Activated CD8-positive, alpha-beta memory T cell treated with anti-CD3 and anti-CD28 coated beads for 4 hours (primary cell): Measurements from ENCODE around the gene TIAM2.

Experiments
- DNase-seq, 2 donors: peaks; one replicate each; pipeline ENCODE4 v3.0.0-alpha.2; 2020; ENCODE audit warnings: low read depth in 2 of 2

TIAM2 gene

GRCh38 chr6:155234167-155234566 lies 239.1 kb downstream of the TIAM2 start:
- DNase-seq: no peak

DNA sequence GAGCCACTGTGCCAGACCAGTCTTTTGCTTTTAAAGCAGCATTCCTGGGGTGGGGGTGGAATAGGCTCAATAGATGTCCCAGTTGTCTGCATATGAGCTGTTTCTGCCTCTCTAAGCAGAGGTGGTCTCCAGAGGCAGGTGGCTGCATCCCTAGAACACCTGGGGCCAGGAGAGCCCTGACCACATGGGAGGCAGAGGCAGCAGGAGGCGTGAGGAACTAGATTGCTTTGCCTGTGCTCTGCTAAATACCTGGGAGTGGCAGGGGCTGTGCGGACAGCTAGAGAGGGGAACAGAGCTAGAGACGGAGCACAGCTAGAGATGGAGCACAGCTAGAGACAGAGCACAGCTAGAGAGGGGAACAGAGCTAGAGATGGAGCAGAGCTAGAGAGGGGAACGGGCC lies 239.6 kb downstream of the TIAM2 start:
- DNase-seq: no peak

- no peak for DNase-seq
These were observed 240.0 kb downstream of the TIAM2 start for GRCh38 chr6:155235087-155235486.

GRCh38 chr6:155237613-155238012 lies 242.5 kb downstream of the TIAM2 start:
- DNase-seq: no peak

- DNase-seq: no peak
These were observed 245.9 kb downstream of the TIAM2 start for GRCh38 chr6:155240905-155241600.

GRCh38 chr6:155241966-155242365 lies 246.9 kb downstream of the TIAM2 start:
- no peak for DNase-seq

DNA sequence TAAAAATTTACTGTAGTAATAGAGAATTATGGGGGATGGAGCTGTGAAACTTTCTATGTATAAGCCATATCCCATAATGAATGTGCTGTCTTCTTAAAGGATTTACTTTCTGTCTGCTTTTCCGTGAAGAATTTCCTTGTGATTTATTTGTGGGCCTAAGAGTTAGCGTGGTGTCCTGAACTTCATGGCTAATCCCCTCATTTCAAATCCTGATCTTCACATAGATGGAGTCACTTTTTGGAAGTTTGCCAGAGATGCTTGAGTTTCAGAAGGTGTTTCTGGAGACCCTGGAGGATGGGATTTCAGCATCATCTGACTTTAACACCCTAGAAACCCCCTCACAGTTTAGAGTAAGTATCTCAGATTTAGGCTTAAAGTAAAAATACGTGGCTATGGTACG lies 249.3 kb downstream of the TIAM2 start:
- no peak for DNase-seq

GRCh38 chr6:155245193-155245592 lies 250.1 kb downstream of the TIAM2 start:
- no peak for DNase-seq

DNA sequence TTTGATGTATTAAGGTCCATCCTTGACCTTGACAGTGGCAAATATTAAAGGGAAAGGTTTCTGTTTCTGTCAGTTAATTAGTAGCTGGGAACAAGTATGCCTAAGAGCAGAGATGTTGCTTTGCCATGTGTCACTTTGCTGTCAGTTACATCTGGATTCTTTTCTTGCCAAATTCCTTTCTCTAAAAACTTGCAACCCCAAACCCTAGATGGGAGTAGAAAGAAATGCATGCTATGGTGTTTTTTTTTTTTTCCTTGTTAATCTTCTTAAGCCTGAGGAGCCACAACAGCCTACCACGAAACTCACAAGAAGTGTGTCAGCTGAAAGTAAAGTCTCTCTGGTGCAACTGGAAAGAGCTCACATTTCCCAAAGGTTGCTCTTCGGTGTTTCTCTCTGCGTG lies 250.7 kb downstream of the TIAM2 start:
- no peak for DNase-seq

DNA sequence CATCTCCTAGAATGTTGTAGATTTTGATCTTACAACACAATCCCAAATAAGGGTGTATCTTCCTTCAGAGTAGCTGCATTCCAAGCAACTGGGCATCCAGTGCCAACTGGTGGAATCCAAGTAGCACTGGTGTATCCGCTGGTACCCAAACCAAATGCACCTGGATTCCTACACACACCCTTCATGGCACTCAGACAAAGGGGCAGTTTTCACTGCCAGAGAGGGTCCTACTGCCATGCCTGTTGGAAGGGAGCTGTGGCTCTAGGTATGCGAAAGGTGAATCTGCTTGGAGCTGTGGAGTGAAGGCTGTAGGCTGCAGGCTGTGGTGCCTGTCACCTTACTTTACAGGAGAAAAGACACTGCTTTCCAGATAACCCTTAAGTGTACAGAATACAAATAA lies 251.7 kb downstream of the TIAM2 start:
- DNase-seq: no peak

DNA sequence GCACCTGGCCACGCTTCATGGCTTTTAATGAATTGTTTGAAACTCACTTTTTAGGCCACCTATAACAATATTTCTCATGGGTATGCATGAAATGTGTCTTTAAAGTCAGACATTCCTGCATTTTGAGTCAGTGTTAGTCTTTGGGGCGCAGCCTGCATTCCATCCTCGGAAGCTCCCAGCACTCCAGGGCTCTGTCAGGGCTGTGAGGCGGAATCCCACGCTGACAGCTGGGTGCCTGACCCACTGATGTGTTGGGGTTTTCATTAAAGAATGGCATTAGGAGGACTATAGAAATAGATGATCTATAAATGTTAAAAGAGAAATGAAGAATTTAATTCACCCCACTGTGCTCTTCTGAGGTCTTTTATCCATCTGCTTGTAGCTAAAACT lies 252.5 kb downstream of the TIAM2 start:
- DNase-seq: no peak

- DNase-seq: no peak
These were observed 253.2 kb downstream of the TIAM2 start for GRCh38 chr6:155248008-155249001.

DNA sequence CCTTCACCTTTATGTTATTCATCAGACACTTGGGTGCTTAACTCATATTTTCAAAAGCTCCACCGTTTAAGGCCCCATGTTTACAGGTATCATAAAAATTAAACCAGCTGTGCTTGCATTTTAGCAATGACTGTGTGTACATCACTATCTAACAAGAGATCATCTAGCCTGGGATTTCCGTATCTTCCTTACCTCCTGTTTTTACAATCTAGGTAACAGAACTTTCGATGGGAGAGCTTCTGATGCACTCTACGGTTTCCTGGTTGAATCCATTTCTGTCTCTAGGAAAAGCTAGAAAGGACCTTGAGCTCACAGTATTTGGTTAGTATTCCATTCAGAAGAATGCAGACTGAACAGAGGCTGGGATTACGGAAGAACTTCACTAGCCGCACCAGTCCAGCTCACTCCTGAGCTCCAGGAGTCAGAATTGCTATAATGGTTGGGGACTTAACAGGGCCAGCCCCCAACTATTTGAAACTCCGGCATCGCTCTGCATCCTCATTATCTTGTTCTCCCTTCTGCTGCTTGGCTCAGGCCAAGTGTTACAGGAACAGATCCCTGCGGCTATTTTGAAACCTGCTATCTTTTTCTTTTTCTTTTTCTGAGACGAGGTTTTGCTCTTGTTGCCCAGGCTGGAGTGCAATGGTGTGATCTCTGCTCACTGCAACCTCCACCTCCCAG lies 255.7 kb downstream of the TIAM2 start:
- DNase-seq: no peak

GRCh38 chr6:155252581-155252980 lies 257.5 kb downstream of the TIAM2 start:
- DNase-seq: no peak

DNA sequence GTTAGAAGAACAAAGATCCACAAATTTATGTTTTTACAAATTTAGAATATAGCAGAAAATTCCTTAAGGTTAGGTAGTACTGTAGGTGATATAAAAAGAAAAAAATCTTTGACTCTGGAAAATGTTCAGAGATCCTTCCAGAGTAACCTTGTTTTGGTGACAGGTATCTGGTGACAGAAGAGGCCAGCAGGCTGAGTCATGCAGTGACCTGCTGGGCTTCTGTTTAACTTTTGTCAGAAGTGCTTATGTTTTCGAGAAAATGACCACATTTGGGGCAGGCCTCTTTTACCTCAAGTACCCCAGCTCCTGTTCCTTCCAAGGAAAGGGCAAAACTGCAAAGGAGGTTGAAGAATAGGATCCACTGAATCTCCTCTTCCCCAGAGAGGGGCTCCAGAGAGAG lies 258.2 kb downstream of the TIAM2 start:
- DNase-seq: no peak

DNA sequence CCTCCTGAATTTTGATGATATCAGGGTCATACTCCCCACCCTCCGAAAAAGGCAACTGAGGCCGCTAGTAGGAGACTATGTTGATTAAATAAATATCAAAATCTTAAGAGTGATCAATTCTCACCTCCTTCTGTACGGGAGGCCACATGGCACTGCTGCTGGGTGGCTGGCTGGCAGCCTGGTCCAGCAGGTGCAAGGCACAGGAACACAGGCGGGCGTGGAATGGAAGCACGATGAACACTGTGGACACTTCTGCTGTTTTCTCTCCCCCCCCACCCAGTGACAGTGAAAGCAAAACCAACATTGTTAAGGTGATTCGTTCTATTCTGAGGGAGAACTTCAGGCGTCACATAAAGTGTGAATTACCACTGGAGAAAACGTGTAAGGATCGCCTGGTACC lies 259.0 kb downstream of the TIAM2 start:
- no peak for DNase-seq

DNA sequence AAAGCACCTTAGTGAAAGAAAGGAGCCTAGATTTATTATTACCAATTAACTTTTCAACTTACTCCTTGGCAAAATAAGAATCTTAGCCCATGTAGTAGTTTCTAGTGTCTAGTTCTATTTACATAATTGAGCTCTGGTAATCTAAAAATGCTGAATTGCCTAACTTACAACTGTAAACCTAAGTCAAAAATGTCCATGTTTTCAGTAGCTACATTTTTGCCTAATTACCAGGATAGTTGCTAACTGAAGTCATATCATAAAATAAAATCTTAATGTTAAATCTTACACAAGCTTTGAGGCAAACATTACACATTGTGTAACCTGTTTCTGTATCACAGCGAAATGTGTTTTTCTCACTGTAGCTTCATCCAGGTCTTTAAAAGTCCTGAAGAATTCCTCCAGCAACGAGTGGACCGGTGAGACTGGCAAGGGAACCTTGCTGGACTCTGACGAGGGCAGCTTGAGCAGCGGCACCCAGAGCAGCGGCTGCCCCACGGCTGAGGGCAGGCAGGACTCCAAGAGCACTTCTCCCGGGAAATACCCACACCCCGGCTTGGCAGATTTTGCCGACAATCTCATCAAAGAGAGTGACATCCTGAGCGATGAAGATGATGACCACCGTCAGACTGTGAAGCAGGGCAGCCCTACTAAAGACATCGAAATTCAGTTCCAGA lies 261.1 kb downstream of the TIAM2 start:
- no peak for DNase-seq

DNA sequence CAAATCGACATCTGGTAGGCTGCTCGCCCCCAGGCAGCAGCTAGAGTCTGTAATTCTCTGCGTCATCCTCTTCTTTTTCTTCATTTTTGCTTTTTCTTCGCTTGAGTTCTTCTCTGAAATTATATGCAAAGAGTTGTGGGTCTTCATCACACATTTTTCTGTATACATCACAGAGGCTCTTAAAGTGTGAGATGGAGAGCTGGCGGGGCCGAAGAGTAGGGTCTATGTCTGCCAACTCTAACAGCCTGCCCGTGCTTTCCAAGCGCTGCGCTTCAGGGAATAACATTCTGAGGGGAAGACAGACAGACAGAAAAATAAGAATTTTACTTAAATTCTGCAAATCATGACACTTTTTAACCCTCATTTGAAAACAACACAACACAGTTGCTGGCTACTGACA lies 262.7 kb downstream of the TIAM2 start:
- no peak for DNase-seq

- DNase-seq: no peak
These were observed 264.1 kb downstream of the TIAM2 start for GRCh38 chr6:155259204-155259603.

- DNase-seq: no peak
These were observed 264.8 kb downstream of the TIAM2 start for GRCh38 chr6:155259897-155260296.

DNA sequence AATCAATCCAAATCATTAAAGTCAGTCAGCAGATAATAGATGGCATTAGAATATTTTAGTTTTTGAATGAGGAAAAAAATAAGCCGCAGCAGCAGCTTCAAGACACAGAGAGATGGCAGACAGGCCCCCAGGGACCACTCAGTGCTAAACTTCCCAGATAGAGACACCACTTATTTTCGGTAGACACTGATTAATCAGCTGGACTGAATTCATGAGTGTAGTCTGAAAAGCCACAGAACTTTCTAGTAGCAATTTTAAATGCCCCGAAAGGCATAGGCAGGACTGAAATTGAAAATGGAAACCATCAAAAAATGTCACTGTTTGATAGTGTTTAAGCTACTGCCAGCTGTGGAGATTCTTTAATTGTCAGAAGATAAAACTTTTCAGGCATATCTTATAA lies 265.6 kb downstream of the TIAM2 start:
- DNase-seq: no peak
